T-helper 1 cell treated with Interleukin-12 subunit alpha and Interleukin-12 subunit beta and Interleukin-4 antibody, amounts not matched to agents 30 μg/mL and 1 μg/mL, for 36 hours (primary cell): ENCODE data around the gene IRF6.

Experiments used
- H3K27ac Mint-ChIP-seq: one replicate; pipeline ENCODE4 v1.8.0; 2021; ENCODE audit warnings: mild to moderate bottlenecking, mixed read lengths
- H3K27me3 Mint-ChIP-seq: one replicate; pipeline ENCODE4 v1.8.0; 2021; ENCODE audit warnings: low read depth, mixed read lengths
- H3K36me3 Mint-ChIP-seq: one replicate; pipeline ENCODE4 v1.8.0; 2021; ENCODE audit warnings: low read depth, mixed read lengths
- H3K4me1 Mint-ChIP-seq: one replicate; pipeline ENCODE4 v1.8.0; 2021; ENCODE audit warnings: low read depth, mixed read lengths
- H3K4me3 Mint-ChIP-seq: one replicate; pipeline ENCODE4 v1.8.0; 2021; ENCODE audit warnings: mild to moderate bottlenecking, moderate library complexity, mixed read lengths
- H3K9me3 Mint-ChIP-seq: one replicate; pipeline ENCODE4 v1.8.0; 2021; ENCODE audit warnings: mixed read lengths

Gene IRF6

GRCh38 chr1:209787551-209787950, 18.4 kb downstream of the IRF6 start:
- no peak overlapping the region for H3K4me3 Mint-ChIP-seq
- H3K27me3 Mint-ChIP-seq: peaks cover 3% of the 10 kb centered on the region
- peaks cover 7% of the 10 kb centered on the region for H3K36me3 Mint-ChIP-seq
- H3K27ac Mint-ChIP-seq: no peak overlapping the region
- H3K4me1 Mint-ChIP-seq: peaks cover 59% of the 10 kb centered on the region
- H3K9me3 Mint-ChIP-seq: no peaks in the 10 kb centered on the region

DNA sequence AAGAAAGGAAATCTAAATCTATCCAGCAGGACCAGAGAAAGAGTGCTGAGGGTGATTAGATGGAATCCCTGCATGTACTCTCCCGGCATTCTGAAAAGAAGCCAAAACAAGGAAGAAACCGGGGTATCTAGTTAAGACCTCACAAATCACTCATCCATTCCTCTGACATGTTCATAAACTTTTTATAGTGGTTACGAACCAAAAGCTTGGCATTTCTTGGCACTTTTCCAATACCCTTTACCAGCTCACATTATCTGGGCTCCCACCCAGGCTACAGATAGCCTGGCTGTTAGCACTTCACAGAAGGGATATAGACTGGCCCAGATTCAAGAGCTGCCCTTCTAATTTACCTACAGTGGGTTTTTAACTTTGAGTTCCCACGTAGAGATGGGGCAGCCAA, 19.8 kb downstream of the IRF6 start:
- no peak overlapping the region for H3K4me3 Mint-ChIP-seq
- H3K36me3 Mint-ChIP-seq: peaks cover 16% of the 10 kb centered on the region
- peaks cover 3% of the 10 kb centered on the region for H3K27me3 Mint-ChIP-seq
- no peaks in the 10 kb centered on the region for H3K9me3 Mint-ChIP-seq
- H3K27ac Mint-ChIP-seq: peak overlapping the region; percentile 34
- peaks cover 57% of the 10 kb centered on the region for H3K4me1 Mint-ChIP-seq

DNA sequence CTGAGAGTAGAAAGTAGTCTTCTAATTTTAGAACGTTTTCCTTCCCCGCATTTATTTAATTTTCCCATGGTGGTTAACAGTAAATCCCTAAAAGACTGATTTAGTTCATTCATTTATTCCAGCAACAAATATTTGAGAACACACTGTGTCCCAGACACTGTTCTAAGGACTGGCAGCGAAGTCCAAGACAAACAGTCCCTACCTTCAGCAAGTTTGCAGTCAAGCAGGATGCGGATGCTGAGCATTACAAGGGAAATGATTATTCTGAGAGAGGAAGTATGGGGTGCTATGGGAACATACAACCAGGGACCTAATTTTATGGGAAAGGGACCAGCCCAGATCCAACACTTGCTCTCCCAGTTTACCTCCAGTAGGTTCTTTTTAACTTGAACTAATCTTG, 20.4 kb downstream of the IRF6 start:
- no peaks in the 10 kb centered on the region for H3K9me3 Mint-ChIP-seq
- peaks cover 57% of the 10 kb centered on the region for H3K4me1 Mint-ChIP-seq
- H3K36me3 Mint-ChIP-seq: peaks cover 17% of the 10 kb centered on the region
- H3K4me3 Mint-ChIP-seq: no peak overlapping the region
- peaks cover 3% of the 10 kb centered on the region for H3K27me3 Mint-ChIP-seq
- H3K27ac Mint-ChIP-seq: peak overlapping the region; percentile 74

- H3K27ac Mint-ChIP-seq: peak within 1 kb of the TSS; percentile 90
- H3K4me3 Mint-ChIP-seq: peak within 1 kb of the TSS; percentile 88
- peaks cover 25% of the 10 kb centered on the region for H3K36me3 Mint-ChIP-seq
- H3K4me1 Mint-ChIP-seq: peaks cover 54% of the 10 kb centered on the region
- H3K27me3 Mint-ChIP-seq: peaks cover 3% of the 10 kb centered on the region
- no peaks in the 10 kb centered on the region for H3K9me3 Mint-ChIP-seq
Measured at GRCh38 chr1:209784265-209785169, 21.4 kb downstream of the IRF6 start, which contains the start of gene C1orf74. Gene C1orf74, minus strand, starts transcription at chr1:209784559. Its CDS starts 925 bp downstream, at chr1:209783634.

DNA sequence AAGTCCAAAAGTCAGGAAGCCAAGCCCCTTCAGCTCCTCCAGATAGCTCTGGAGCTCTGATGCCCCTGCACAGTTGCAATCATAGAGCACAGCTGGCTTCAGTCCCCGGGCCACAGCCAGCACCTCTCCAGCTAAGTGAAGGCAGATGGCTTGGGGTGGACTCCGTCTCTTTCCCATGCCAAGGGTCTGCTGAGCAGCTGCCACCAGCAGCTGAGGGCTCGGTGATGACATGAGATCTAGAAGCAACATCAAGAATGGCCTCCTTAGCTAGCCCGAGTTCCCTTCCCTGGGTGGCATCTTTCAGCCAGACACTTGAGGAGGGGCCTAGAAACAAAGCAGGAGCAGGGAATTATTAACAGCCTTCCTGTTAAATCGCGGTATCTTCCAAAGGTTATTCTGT, 22.6 kb downstream of the IRF6 start:
- Mint-ChIP-seq H3K4me1 (peaks cover 53% of the 10 kb centered on the region), H3K27ac (peak overlapping the region; percentile 90), H3K27me3 (peaks cover 3% of the 10 kb centered on the region), H3K36me3 (peaks cover 35% of the 10 kb centered on the region), H3K9me3 (no peaks in the 10 kb centered on the region), H3K4me3 (peak overlapping the region; percentile 88)

GRCh38 chr1:209780268-209780667, 25.7 kb downstream of the IRF6 start:
- peaks cover 49% of the 10 kb centered on the region for H3K4me1 Mint-ChIP-seq
- peaks cover 57% of the 10 kb centered on the region for H3K36me3 Mint-ChIP-seq
- no peaks in the 10 kb centered on the region for H3K9me3 Mint-ChIP-seq
- peak overlapping the region; percentile 66 for H3K27ac Mint-ChIP-seq
- H3K27me3 Mint-ChIP-seq: no peaks in the 10 kb centered on the region
- H3K4me3 Mint-ChIP-seq: no peak overlapping the region

DNA sequence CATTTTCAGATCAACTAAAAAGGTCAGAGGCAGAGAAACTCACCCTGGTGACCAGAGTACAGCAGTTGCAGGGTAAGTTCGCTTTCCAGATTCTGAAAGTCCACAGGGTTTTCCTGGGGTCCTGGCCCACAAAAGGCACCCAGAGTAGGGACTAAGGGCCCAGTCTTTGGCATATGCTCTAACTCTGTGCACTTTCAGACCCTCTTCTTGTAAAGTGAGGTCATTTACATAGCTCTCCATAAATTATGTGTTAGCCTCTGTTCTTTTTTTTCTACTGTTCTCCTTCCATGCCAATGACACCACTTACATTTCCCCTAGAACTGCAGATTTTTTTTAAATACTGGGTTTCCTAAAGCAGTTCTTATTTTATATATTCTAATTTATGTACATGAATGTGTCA, 27.8 kb downstream of the IRF6 start:
- H3K27me3 Mint-ChIP-seq: no peaks in the 10 kb centered on the region
- no peak overlapping the region for H3K4me3 Mint-ChIP-seq
- H3K36me3 Mint-ChIP-seq: peaks cover 53% of the 10 kb centered on the region
- no peaks in the 10 kb centered on the region for H3K9me3 Mint-ChIP-seq
- peak overlapping the region; percentile 11 for H3K27ac Mint-ChIP-seq
- peaks cover 44% of the 10 kb centered on the region for H3K4me1 Mint-ChIP-seq

- Mint-ChIP-seq H3K27ac (peak overlapping the region; percentile 11), H3K36me3 (peaks cover 51% of the 10 kb centered on the region), H3K4me1 (peaks cover 41% of the 10 kb centered on the region), H3K4me3 (no peak overlapping the region), H3K9me3 (no peaks in the 10 kb centered on the region), H3K27me3 (no peaks in the 10 kb centered on the region)
Measured at GRCh38 chr1:209777587-209777986, 28.4 kb downstream of the IRF6 start.

GRCh38 chr1:209775678-209776077, 30.3 kb downstream of the IRF6 start:
- peaks cover 35% of the 10 kb centered on the region for H3K4me1 Mint-ChIP-seq
- H3K4me3 Mint-ChIP-seq: no peak overlapping the region
- no peak overlapping the region for H3K27ac Mint-ChIP-seq
- peaks cover 41% of the 10 kb centered on the region for H3K36me3 Mint-ChIP-seq
- no peaks in the 10 kb centered on the region for H3K27me3 Mint-ChIP-seq
- H3K9me3 Mint-ChIP-seq: no peaks in the 10 kb centered on the region

DNA sequence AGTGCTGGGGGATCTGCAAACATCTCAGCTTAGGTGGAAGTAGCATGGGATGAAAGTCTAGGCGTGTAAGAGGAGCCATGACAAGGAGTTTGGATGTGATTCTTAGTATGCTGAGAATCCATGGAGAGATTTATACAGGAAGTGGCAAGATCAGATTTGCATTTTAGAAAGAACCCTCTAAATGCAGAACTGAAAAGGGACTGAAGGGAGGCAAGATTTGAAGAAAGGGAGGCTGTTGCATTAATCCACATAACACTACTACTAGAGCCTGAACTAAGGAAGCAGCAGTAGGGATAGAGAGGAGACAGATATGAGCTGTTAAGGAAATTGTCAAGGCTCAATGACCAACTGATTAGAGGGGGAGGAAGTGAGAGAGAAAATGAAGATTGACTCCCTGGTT, 31.4 kb downstream of the IRF6 start:
- peaks cover 33% of the 10 kb centered on the region for H3K36me3 Mint-ChIP-seq
- peaks cover 29% of the 10 kb centered on the region for H3K4me1 Mint-ChIP-seq
- peak overlapping the region; percentile 37 for H3K4me3 Mint-ChIP-seq
- peak overlapping the region; percentile 83 for H3K27ac Mint-ChIP-seq
- H3K9me3 Mint-ChIP-seq: no peaks in the 10 kb centered on the region
- no peaks in the 10 kb centered on the region for H3K27me3 Mint-ChIP-seq

- peaks cover 10% of the 10 kb centered on the region for H3K36me3 Mint-ChIP-seq
- peaks cover 30% of the 10 kb centered on the region for H3K4me1 Mint-ChIP-seq
- H3K27ac Mint-ChIP-seq: no peak overlapping the region
- no peaks in the 10 kb centered on the region for H3K9me3 Mint-ChIP-seq
- H3K27me3 Mint-ChIP-seq: no peaks in the 10 kb centered on the region
- no peak overlapping the region for H3K4me3 Mint-ChIP-seq
Measured at GRCh38 chr1:209772126-209772525, 33.8 kb downstream of the IRF6 start.

GRCh38 chr1:209770636-209771415, 35.1 kb downstream of the IRF6 start:
- peaks cover 11% of the 10 kb centered on the region for H3K36me3 Mint-ChIP-seq
- no peak overlapping the region for H3K4me3 Mint-ChIP-seq
- H3K9me3 Mint-ChIP-seq: no peaks in the 10 kb centered on the region

GRCh38 chr1:209769971-209770370, 36.0 kb downstream of the IRF6 start:
- peaks cover 39% of the 10 kb centered on the region for H3K4me1 Mint-ChIP-seq
- H3K4me3 Mint-ChIP-seq: no peak overlapping the region
- H3K27ac Mint-ChIP-seq: no peak overlapping the region
- peaks cover 14% of the 10 kb centered on the region for H3K36me3 Mint-ChIP-seq
- H3K27me3 Mint-ChIP-seq: no peaks in the 10 kb centered on the region
- H3K9me3 Mint-ChIP-seq: no peaks in the 10 kb centered on the region

More at GRCh38 chr1:209770636-209771415, 35.1 kb downstream of the IRF6 start:
- Mint-ChIP-seq H3K27ac (no peak overlapping the region), H3K4me1 (peaks cover 39% of the 10 kb centered on the region), H3K27me3 (no peaks in the 10 kb centered on the region)

- Mint-ChIP-seq H3K4me1 (peaks cover 34% of the 10 kb centered on the region), H3K9me3 (no peaks in the 10 kb centered on the region), H3K27me3 (no peaks in the 10 kb centered on the region), H3K36me3 (peaks cover 17% of the 10 kb centered on the region), H3K27ac (no peak overlapping the region), H3K4me3 (no peak overlapping the region)
Measured at GRCh38 chr1:209769171-209769904, 36.6 kb downstream of the IRF6 start.
